Gastroesophageal sphincter (tissue), 3 donors: ENCODE measurements around the gene MYT1.

Experiments used
- POLR2A ChIP-seq, 2 donors: fragments of 450-650 bp; IDR thresholded peaks; one replicate each; pipeline ENCODE4 v1.6.1; 2017; ENCODE audit warnings: antibody characterized with exemption in 2 of 2, mild to moderate bottlenecking in 2 of 2, moderate library complexity in 1 of 2
- POLR2AphosphoS5 ChIP-seq: sonication (generic); formaldehyde crosslinking; IDR thresholded peaks from one replicate; pipeline ENCODE4 v1.6.1; 2017; ENCODE audit warnings: antibody characterized with exemption
- TF ChIP-seq, protein P1 (sequence below), 4 experiments: fragments of 200-600 bp in 2 of 4; fragments of 450-650 bp in 2 of 4; sonication (generic) in 1 of 4; IDR thresholded peaks; one replicate each; pipeline ENCODE4 v1.5.1; 2017 to 2019; ENCODE audit warnings: antibody characterized with exemption in 4 of 4, mild to moderate bottlenecking in 2 of 4, moderate library complexity in 2 of 4

DNA sequence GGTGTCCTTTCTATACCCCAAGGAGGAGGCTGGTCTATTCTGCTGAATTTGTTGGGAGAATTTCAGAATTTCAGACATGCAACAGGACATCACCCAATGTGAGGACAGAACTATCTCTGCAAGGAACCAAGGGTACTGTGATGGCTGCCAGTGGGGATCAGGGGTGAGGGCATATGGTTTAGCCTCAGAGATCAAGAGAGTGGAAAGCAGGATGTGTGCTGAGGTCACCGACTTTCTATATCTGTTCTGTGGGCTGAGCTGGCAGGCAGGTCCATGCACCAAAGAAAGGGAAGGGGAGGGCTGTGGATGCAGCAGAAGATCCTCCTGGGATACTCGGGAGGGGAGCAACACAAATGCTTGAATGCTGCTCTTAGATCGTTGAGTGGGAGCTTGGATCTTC is 28.8 kb downstream of the MYT1 start:
- TF ChIP-seq POLR2A (IDR thresholded peaks at IDR 0.05) = no peak
- TF ChIP-seq, protein P1, sequence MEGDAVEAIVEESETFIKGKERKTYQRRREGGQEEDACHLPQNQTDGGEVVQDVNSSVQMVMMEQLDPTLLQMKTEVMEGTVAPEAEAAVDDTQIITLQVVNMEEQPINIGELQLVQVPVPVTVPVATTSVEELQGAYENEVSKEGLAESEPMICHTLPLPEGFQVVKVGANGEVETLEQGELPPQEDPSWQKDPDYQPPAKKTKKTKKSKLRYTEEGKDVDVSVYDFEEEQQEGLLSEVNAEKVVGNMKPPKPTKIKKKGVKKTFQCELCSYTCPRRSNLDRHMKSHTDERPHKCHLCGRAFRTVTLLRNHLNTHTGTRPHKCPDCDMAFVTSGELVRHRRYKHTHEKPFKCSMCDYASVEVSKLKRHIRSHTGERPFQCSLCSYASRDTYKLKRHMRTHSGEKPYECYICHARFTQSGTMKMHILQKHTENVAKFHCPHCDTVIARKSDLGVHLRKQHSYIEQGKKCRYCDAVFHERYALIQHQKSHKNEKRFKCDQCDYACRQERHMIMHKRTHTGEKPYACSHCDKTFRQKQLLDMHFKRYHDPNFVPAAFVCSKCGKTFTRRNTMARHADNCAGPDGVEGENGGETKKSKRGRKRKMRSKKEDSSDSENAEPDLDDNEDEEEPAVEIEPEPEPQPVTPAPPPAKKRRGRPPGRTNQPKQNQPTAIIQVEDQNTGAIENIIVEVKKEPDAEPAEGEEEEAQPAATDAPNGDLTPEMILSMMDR (IDR thresholded peaks at IDR 0.05) = no peak
- no peak for TF ChIP-seq POLR2AphosphoS5
